ENCODE results near the gene PAPOLB.

Gene PAPOLB

GRCh38 chr7:4824120-4824775 lies 37.6 kb downstream of the PAPOLB start:
- no peak for DNase-seq (ENCODE audit: low spot score)

DNA sequence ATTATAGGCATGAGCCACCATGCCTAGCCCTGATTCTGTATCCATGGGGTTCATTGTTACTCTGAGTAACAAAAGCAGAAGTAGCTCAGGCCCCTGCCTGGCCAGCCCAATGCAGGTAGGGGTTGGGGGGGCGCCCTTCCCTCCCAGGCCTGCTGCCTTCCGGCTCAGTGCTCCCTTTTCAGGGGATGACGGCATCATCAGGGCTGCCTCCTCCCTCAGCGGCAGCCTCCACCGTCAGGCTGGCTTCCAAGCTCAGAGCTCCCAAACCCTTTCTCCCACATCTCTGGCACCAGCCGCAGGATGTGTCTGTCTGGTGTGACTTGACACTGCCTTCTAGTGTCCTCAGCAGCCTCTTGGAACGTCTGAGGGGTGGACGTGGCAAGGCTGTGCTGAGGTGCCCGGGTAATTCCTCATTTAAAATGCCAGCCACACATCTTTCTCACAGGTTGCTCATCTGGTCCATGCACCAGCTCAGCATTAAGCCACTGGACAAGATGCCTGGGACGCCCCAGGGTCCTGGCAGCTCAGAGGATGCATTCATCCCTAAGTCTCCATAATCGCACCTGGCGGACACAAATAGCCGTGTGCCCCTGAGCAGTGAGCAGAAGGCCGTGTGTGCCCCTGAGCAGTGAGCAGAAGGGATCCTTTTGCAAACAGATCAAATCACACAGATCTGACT lies 38.2 kb downstream of the PAPOLB start:
- DNase-seq (ENCODE audit: low spot score) = no peak

- DNase-seq (ENCODE audit: low spot score) = no peak
These were observed 39.2 kb downstream of the PAPOLB start for GRCh38 chr7:4822677-4823076.

- DNase-seq (ENCODE audit: low spot score) = no peak
These were observed 40.8 kb downstream of the PAPOLB start for GRCh38 chr7:4820967-4821471.

GRCh38 chr7:4820405-4820966 lies 41.3 kb downstream of the PAPOLB start:
- DNase-seq (ENCODE audit: low spot score) = no peak

GRCh38 chr7:4819560-4820404 lies 42.0 kb downstream of the PAPOLB start:
- DNase-seq (ENCODE audit: low spot score) = no peak

- no peak for DNase-seq (ENCODE audit: low spot score)
These were observed 43.6 kb downstream of the PAPOLB start for GRCh38 chr7:4818000-4818794.

GRCh38 chr7:4817178-4817901 lies 44.5 kb downstream of the PAPOLB start:
- DNase-seq (ENCODE audit: low spot score) = no peak

- DNase-seq (ENCODE audit: low spot score) = no peak
These were observed 45.3 kb downstream of the PAPOLB start for GRCh38 chr7:4816419-4817080.

GRCh38 chr7:4815609-4816418 lies 46.0 kb downstream of the PAPOLB start:
- no peak for DNase-seq (ENCODE audit: low spot score)

GRCh38 chr7:4815121-4815520 lies 46.7 kb downstream of the PAPOLB start:
- DNase-seq (ENCODE audit: low spot score) = no peak

DNA sequence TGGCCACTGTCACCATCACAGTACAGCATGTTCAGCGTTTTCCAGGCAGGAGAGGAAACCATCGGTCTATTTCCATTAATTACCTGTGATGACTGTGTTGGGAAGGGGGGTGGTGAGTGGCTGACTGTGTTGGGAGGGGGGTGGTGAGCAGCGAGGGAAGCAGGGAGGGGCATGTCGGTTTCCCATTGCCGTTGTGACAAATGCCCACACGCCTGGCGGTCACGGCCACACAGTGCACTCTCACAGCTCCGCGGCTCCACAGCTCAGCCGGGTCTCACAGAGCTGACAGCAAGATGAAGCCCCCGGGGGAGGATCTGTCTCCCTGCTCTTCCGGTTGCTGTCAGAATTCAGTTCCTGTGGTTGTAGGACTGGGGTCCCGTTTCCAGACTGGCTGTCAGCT lies 47.4 kb downstream of the PAPOLB start:
- no peak for DNase-seq (ENCODE audit: low spot score)

DNA sequence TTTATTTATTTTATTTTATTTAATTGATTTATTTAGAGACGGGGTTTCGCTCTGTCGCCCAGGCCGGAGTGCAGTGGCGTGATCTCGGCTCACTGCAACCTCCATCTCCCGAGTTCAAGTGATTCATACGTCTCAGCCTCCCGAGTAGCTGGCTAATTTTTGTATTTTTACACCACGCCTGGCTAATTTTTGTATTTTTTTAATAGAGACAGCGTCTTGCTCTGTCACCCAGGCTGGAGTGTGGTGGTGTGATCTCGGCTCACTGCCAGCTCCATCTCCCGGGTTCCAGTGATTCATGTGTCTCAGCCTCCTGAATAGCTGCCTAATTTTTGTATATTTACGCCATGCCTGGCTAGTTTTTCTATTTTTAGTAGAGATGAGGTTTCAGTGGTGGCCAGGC lies 52.2 kb downstream of the PAPOLB start:
- DNase-seq (ENCODE audit: low spot score) = no peak

GRCh38 chr7:4809091-4809591 lies 52.7 kb downstream of the PAPOLB start:
- DNase-seq (ENCODE audit: low spot score) = no peak

- DNase-seq (ENCODE audit: low spot score) = no peak
These were observed 53.3 kb downstream of the PAPOLB start for GRCh38 chr7:4808565-4808964.

DNA sequence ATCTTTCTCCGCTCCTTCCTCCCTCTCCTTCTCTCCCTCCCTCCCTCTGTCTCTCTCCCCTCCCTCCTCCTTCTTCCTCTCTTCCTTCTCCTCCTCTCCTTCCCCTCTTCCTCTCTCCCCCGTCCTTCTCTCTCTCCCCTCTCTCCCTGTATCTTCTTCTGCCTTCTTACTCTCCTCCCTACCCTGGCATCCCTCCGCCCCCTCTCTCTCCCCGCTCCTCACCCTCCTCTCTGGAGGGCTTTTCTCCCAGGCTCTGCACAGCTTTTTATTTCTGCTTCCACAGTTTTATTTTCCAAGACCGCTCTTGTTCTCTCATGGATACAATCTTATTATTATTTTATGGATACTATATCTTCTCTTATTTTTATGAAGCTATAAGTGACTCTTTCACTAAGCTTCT lies 53.8 kb downstream of the PAPOLB start:
- DNase-seq (ENCODE audit: low spot score) = no peak
